Anterior cingulate cortex (tissue), 58 donors: ENCODE results near the gene NR4A1.

Experiments used
- DNase-seq, 58 donors: peaks; one replicate each; lab custom pipeline; 2025; lab: John Stamatoyannopoulos, UW

NR4A1 gene

DNA sequence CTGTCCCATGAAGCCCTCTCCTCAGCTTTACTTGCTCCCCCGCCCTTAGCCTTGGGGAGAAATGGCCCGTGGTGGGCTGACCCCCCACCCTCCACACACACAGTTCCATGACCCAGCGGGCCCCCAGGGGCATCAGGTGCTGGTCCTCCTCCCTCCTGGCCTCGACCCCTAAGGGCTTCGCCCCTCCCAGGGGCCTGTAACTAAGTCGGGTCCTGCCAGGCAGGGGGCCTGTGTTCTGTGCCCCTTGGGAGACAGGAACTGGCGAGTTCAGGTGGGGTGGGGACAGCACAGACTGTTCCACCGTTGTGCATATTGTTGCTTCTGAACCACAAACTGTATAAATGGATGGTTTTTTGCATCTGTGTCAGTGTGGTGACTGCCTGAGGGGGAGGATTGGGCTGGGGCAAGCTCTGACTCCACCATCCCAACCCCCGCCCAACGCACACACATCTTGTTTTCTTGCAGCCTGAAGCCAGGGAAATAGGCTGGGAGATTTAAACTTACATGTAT is 35.7 kb upstream of the NR4A1 start:
- peak in 11 of 58 donors; percentile 13 to 54 (median 33) for DNase-seq

DNA sequence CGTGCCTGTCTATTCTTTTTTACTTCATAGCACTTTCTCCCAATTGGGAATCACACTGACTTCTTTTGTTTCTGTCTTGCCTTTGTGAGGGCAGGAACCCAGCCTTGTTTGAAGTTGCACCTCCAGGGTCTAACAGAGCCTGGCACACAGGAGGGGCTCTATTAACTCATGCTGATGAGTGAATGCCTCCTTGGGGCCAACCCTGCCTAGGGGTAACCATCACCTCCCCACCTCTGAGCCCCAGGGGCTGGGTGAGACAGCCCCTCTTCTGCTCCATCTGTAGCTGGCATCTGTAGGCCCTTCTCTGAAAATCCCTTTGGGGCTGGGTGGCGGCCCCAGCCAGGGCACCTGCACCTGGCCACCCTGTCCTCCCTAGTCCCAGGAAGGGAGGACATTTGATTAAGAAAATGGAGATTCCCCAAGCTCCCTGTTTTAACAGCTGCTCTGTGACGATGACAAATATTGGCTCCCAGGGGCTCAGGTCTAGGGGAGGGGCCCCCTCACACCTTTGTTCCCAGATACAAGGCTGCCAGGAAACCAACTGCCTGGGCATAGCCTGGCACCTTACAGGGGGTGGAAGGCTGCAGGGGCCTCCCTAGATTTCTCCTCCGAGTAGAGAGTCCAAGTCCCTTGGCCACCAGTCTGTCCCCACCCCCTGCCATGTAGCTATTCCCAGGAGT is 32.7 kb upstream of the NR4A1 start:
- no peak for DNase-seq

DNA sequence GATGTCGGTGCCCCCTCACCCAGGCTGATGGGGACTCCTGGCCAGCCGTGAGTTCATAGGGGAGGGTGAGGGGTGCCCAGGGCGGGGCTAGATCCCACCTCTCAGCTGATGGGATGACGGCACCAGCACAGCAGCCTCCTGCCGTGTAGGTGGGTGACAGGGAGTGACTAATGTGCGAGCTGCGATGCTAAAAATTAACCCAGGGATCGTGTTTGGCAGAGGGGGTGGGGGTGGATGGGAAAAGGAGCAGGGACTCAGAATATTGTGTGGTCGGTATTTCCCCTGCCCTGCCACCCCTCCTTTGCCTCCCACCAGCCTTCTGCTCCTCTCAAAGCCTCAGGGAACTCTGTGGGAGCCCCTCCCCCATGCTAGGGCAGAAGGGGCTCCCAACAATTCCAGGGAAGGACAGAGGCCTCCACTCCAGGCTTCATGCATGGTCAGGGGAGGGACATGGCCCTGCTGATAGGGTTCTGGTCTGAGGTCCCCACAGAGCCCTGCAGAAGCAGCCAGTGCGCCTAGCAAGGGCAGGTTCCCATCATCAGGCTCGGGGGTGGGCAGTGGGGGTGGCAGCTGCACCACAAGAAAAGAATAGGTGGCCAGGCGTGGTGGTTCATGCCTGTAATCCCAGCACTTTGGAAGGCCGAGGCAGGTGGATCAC is 32.0 kb upstream of the NR4A1 start:
- DNase-seq: peak in 24 of 58 donors; percentile 15 to 68 (median 40)

DNA sequence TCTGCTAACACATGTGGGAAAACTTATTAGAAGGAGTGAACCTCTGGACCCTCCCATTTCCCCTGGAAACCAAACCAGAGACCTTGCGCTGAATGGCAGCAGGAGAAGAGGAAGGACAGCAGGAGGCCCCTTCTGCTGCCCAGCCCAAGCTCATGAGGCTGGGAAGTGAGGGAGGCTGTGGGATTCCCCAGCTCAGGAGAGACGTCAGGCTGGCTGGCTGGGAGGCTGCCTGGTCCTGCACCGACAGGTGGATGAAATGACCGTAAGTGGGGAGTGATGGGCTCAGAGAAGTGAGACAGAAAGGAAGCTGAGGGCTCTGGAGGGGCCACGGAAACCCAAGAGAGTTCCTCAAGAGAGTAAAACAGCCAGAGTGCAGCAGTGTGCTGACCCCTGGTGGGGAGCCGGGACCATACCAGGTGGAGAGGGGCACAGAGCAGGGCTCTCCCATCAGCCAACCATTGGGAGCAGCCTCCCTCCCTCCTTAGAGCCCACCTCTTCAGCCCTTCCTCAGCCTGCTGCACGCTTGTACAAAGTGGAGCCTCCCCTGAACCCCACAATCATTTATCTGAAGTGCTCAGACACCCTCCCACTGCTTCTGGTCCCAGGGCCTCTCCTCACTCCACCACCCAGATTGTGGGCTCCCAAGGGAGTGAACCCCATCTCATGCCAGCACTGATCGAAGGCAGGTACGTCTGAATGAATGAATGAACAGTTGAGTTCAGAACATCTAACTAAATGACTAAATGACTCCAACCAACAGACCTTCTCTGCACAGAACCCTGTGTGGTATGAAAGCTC is 30.5 kb upstream of the NR4A1 start:
- peak in 24 of 58 donors; percentile 12 to 51 (median 32) for DNase-seq

DNA sequence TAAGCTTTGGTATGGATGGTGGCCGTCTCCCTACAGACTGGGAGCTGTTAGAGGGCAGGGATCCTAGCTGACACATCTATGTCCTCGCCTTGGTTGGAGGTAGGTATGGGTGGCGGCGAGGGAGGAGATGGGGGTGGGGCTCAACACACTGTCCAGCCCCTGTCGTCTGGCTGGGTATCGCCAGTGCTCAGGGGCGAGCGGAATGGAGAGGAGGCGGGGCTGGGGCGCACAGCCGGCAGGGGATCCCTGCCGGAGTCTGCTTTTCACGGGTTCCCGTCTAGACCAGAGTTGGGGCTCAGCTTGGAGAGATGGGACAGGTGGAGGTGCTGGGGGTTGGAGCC is 28.4 kb upstream of the NR4A1 start:
- peak in 2 of 58 donors; percentile 34 to 67 for DNase-seq

DNA sequence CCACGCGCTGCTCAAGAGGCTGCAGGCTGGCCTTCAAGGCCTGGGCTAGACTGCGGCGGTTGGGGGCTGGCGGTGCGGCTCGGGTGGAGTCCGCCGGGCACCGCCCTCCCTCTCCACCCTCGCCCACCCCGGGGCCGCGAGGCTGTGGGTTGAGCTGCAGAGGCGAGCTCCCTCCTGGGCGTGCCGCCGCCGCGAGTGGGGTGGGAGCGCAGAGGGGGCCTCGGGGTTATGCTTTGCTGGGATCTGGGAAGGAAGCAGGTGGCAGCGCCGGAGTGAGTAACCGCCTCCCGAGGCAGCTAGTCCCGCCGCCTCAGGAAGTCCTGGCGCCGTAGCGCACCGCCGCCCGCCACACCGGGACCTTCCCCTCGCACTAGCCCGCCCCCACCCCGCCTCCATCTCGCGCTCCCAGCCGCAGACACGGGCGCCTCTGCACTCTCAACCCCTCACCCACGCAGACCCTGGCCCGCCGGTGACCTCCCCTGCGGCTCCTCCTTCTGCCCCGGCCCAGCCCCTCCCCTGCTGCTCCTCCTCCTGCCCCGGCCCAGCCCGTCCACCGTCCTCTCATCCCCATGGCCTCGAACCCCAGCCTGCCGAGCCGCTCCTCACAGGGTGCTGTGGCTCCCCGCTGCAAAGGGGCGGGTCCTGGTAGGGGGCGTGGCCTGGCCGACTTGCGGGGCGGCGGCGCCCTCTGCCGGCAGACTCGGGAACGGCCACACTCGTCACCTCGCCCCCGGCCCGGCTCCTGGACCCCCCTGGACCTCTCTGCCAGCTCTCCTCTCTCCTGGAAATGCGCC is 27.9 kb upstream of the NR4A1 start:
- peak in 56 of 58 donors; percentile 37 to 87 (median 70) for DNase-seq

DNA sequence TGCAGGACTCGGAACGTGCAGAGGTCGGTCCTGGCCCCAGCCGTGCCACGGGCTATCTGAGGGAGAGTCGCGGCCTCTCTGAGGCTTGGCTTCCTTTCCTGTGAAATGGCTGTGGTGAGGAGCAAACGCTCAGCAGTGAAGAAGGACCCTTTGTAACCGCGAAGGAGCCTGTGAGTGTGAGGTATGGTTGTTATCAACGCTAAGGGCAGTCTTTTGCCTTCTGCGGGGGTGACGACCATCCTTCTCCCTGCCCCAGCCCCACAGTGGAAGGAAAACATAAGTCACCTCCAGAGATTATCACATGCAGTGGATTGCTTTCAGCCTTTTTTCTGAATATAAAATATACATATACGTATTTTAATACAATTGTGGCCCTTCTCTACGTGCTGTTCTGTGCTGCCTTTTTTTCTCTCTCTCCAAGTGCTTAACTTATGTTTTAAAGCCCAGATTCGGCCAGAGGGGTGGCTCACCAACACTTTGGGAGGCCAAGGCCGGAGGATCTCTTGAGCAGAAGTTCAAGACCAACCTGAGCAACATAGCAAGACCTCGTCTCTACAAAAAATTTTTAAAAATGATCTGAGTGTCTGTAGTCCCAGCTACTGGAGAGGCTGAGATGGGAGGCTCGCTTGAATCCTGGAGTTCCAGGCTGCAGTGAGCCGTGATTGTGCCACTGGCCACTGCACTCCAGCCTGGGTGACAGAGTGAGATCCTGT is 27.1 kb upstream of the NR4A1 start:
- no peak for DNase-seq

DNA sequence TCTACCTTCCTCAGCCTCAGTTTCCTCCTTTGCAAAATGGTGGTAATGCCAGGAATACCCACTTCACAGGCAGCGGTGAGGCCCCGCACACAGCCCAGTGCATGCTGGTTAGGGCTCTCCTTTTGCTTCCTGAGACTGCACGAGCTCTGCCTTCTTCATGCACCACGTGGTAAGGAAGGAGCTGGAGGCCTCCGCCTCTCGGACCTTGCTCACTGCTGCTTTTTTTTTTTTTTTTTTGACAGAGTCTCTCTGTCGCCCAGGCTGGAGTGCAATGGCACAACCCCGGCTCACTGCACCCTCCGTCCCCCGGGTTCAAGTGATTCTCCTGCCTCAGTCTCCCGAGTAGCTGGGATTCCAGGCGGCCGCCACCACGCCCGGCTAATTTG is 26.4 kb upstream of the NR4A1 start:
- peak in 15 of 58 donors; percentile 14 to 69 (median 22) for DNase-seq

DNA sequence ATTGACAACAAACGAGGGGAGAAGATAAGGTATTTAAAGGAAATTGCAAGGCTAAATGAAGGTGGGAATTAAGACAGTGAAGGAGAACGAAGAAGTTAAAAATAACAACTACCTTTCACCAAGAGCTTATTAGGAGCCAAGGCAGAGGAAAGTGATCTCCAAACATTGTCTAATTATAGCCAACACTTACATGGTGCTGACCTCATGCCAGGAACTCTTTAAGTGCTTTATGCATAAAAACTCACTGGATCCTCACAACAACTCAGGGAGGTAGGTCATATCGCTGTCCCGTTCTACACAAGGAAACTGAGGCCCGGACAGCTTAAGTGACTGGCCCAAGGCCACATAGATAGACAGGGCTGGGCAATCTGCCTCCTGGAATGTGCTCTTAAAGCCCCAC is 25.0 kb upstream of the NR4A1 start:
- DNase-seq: no peak

DNA sequence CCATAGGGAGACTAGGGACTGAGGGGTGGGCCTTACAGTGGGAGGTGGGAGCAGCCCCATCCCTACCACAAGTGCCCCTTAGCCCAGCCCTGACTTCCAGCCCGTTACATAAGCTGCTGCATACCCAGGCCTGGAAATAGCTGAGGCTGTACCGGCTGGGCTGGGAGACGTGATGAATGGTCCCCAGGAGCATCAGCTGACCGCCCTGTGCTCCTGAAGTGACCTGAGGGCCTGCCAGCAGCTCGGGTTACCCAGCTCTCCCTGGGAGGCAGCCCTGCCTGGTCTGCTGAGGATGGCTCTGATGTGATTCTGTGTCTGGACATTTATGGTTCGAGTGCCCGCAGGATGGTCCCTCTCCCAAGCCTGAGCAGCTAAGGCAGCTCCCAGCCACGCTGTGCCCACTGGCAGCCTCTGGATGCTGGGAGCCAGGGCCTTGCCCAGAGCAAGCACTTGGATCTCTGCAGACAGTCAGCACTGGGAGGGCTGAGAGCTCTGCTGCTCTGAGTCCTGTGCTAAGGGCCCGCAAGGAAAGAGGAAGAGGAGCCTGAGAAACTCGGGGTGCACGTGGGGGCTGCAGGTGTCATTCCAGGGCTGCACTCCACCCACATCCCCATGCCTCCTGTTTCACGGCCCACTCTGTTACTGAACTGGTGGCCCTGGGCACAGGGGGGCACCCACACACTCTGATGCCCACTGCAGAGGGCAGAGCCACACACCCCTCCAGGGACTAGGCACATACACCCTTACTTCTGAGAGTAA is 24.0 kb upstream of the NR4A1 start:
- no peak for DNase-seq

DNA sequence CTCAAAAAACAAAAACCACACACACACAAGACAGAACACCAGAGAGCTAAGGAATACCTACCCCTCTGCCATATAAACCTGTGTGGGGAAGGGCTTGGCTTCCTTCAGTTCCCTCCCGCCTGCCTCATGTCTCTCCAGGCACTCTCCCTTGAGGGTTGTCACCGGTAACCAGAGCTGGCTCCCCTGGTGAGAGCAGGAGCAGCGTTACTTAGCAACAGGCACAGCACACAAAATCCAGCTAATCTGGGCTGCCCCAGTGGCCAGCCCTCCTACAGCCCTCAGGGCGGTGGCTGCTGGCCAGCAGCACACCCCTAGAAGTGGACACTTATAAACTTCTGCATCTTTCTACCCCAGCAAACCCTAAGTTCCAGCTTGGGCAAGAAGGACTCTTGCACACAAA is 21.6 kb upstream of the NR4A1 start:
- peak in 30 of 58 donors; percentile 13 to 58 (median 34) for DNase-seq

DNA sequence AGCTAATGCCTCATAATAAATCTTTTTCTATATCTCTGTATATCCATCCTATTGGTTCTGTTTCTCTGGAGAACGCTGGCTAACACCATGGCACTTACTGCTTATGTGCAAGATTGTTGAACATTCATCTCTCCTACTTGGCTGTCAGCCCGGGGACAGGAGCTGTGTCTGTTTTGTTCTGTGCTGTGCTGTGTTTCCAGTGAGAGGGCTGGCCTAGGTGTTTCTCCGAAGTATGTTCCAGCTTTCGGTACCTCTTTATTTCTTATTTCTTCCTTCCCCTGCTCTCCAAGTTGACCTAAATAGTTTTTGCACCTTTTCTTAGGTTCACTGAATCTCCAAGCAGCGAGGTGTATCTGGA is 18.8 kb upstream of the NR4A1 start:
- peak in 45 of 58 donors; percentile 25 to 75 (median 57) for DNase-seq

DNA sequence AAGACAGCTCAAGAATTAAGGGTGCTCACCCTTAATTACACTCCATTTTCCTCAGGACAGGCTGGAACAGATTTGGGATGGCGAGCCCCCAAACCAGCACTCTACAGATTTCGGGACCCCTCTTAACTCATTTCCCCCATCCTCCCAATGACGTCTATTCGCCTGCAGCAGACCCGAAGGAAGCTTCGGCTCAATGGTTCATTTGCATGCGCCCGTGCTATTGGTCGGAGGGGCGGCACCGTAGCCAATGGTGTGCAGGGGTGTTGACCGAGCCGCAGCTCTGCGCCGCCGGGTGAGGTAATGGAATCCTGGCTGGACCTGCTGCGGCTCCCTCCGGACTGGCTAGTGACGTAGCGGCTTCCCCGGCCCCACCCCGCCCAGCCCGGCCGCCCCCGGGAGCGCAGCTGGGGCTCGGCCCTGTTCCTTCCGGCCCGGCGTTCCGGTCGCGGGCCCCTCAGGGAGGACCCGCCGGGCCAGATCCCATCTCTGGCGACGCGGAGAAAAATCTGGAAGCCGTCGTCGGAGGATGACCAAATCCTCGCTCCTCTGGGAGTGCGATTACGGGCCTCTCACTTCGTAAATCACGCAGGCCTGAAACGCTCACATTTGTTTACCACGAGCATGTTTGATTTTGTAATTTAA is 18.3 kb upstream of the NR4A1 start:
- DNase-seq: peak; percentile 69 to 99 (median 95)

DNA sequence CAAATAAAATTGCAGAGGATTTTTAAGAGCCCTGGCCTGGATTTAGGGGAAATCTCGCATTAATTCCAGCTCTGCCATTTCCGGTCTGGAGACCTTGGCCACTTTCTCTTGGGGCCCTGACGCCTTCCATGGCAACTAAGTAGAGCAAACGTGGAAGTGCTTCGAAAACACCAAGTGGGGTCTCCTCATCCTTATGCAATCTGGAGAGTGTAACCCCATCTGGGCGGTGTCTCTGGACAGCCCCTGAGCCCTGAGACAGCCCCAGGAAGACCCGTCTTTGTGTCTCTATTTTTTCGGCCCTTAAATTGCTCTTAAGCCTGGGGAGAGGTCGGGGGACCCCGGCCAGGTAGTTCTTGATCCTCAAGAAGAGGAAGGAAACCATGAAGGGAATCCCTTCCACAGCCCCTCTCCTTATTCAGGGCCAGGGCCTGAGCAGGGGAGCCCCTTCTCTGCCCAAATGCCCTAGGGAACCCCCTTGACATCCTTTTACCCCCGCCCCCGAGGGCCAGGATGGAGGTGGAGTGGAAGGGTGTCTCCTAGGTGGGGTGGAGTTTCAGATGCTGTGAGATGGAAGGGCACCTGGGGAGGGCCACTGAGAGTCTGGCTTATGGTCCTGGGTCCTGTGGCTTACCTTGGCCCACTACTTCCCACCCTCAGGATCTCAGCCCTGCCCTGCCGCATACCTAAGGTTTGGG is 17.6 kb upstream of the NR4A1 start:
- DNase-seq: no peak

DNA sequence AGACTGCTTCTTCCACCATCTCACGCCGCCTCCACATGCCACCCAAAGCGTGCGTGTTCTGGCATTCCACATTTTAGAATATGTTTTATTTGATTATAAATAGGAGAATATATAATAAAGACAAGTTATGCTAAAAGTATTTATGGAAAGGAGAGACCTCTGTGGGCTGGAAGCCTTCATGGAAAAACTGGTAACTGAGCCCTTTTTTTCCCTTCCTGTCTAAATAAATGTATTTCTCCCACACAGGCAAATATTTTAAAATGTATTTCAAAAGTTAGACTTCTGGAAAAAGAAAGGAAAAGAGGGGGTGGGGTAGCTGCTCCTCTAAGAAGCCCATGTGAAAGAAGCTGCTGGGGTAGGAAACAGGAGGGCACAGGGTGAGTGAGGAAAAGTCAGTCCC is 16.1 kb upstream of the NR4A1 start:
- no peak for DNase-seq

DNA sequence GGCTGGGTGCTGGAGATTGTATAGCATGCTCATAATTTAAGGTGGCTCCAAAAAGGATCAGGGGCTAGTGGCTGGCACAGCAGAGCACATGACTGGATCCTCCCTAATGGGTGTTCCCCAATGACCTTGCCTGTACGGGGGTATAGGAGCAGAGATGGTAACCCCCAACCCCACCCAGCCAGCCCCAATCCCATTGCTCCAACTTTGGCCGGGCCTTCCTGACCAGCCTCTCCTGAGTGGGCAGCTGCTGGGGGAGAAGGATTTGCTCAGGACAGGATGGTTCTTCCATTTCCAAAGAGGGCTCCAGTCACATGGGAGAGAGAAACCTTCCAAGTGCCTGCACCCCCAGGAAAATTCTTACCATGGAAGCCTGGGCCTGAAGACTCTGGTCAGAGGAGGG is 15.3 kb upstream of the NR4A1 start:
- no peak for DNase-seq

DNA sequence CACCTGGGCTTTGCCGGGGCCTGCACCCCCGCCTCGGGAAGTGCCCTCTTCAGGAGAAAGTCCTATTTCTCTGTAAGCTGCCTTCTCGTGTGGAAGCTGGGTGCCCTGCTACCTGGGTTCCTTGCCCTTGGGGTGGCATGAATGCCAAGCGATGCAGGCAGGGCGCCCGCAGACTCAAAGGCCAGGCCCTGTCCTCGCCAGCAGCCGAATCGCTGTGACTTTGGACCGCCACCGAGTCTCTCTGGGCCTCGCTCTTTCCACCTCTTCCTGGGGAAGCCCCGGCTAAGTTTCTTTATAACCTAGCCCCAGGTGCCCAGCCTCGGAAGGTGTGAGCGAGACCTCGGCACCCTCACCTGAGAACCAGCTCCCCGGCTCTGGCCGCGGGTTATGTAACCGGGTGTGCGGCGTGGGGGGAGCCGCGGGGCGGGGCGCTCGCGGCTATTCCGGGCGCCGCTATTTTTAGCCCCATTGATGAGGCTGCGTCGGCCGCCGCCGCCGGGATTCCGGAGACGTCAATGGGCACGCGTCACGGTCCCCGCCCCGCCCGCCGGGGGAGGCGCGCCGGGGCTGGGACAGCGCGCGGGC is 14.6 kb upstream of the NR4A1 start:
- peak in 56 of 58 donors; percentile 29 to 88 (median 74) for DNase-seq
